Activated T-helper 2 cell treated with anti-CD3 and anti-CD28 coated beads, Interferon-gamma antibody, Interleukin-2, Interleukin-4, amounts not matched to agents 10 μg/mL and 5 μg/mL and 100 μg/mL, durations not matched to agents 14 hours and 24 hours and 36 hours (primary cell): Measurements from ENCODE around the gene ALDH4A1. TPM values are rescaled to one million over a fixed set of nuclear protein-coding genes. Genes with fewer than 3 reads are reported as not detected.
"Not testable (repeated sequence)": the region's sequence is repeated elsewhere in the genome, so short reads cannot be mapped to it uniquely, and the experiment has no call there.

Source experiments
- DNase-seq: peaks from one replicate; pipeline ENCODE4 v3.0.0; 2021; ENCODE audit warnings: low spot score
- H3K27ac Mint-ChIP-seq: one replicate; pipeline ENCODE4 v1.8.0; 2021; ENCODE audit warnings: mixed read lengths
- H3K27me3 Mint-ChIP-seq: one replicate; pipeline ENCODE4 v1.8.0; 2021; ENCODE audit warnings: low read depth, mixed read lengths
- H3K36me3 Mint-ChIP-seq: one replicate; pipeline ENCODE4 v1.8.0; 2021; ENCODE audit warnings: low read depth, mixed read lengths
- H3K4me1 Mint-ChIP-seq: one replicate; pipeline ENCODE4 v1.8.0; 2021; ENCODE audit warnings: low read depth, mixed read lengths
- H3K4me3 Mint-ChIP-seq: one replicate; pipeline ENCODE4 v1.8.0; 2021; ENCODE audit warnings: low read depth, mild to moderate bottlenecking, moderate library complexity, mixed read lengths
- H3K9me3 Mint-ChIP-seq: one replicate; pipeline ENCODE4 v1.8.0; 2021; ENCODE audit warnings: mixed read lengths
- intact Hi-C: fragments of 100-400 bp; cut with micrococcal nuclease; formaldehyde crosslinking; loops from one replicate; pipeline ENCODE4 v1.15.1; 2023
- total RNA-seq: library from RNA; stranded (reverse); gene quantifications from 2 replicates; pipeline ENCODE4 v1.2.3, GENCODE V29; 2022

Gene ALDH4A1
- total RNA-seq, 1 donor from 2014 or later = 4.4 TPM

- no peaks in the 10 kb centered on the region for H3K36me3 Mint-ChIP-seq
- no peaks in the 10 kb centered on the region for H3K4me1 Mint-ChIP-seq
- no peaks in the 10 kb centered on the region for H3K9me3 Mint-ChIP-seq
- intact Hi-C loops = no loop called here
- no peak overlapping the region for H3K4me3 Mint-ChIP-seq
- H3K27me3 Mint-ChIP-seq = no peaks in the 10 kb centered on the region
- no peak for DNase-seq
- no peak overlapping the region for H3K27ac Mint-ChIP-seq
Observed at GRCh38 chr1:18858070-18858688, 44.2 kb downstream of the ALDH4A1 start.

GRCh38 chr1:18856435-18856834 lies 45.9 kb downstream of the ALDH4A1 start:
- Mint-ChIP-seq H3K4me1 (no peaks in the 10 kb centered on the region), H3K4me3 (no peak overlapping the region), H3K36me3 (no peaks in the 10 kb centered on the region), H3K27ac (no peak overlapping the region), H3K9me3 (no peaks in the 10 kb centered on the region), H3K27me3 (no peaks in the 10 kb centered on the region)
- intact Hi-C loops = no loop called here
- no peak for DNase-seq

- no peaks in the 10 kb centered on the region for H3K27me3 Mint-ChIP-seq
Observed at GRCh38 chr1:18855573-18855972, 46.8 kb downstream of the ALDH4A1 start.

GRCh38 chr1:18854331-18855025 lies 47.9 kb downstream of the ALDH4A1 start:
- H3K4me1 Mint-ChIP-seq = no peaks in the 10 kb centered on the region
- intact Hi-C loops = no loop called here
- no peak for DNase-seq
- no peaks in the 10 kb centered on the region for H3K27me3 Mint-ChIP-seq
- H3K36me3 Mint-ChIP-seq = no peaks in the 10 kb centered on the region
- H3K27ac Mint-ChIP-seq = no peak overlapping the region
- H3K4me3 Mint-ChIP-seq = no peak overlapping the region
- no peaks in the 10 kb centered on the region for H3K9me3 Mint-ChIP-seq

More at GRCh38 chr1:18855573-18855972, 46.8 kb downstream of the ALDH4A1 start:
- DNase-seq = no peak
- Mint-ChIP-seq H3K36me3 (no peaks in the 10 kb centered on the region), H3K9me3 (no peaks in the 10 kb centered on the region), H3K27ac (no peak overlapping the region), H3K4me3 (no peak overlapping the region), H3K4me1 (no peaks in the 10 kb centered on the region)
- intact Hi-C loops = no loop called here

- Mint-ChIP-seq H3K27me3 (no peaks in the 10 kb centered on the region), H3K36me3 (no peaks in the 10 kb centered on the region), H3K4me3 (no peak overlapping the region), H3K27ac (no peak overlapping the region), H3K9me3 (no peaks in the 10 kb centered on the region), H3K4me1 (no peaks in the 10 kb centered on the region)
- intact Hi-C loops = no loop called here
- no peak for DNase-seq
Observed at GRCh38 chr1:18852501-18852900, 49.9 kb downstream of the ALDH4A1 start.

GRCh38 chr1:18849261-18849711 lies 53.1 kb downstream of the ALDH4A1 start:
- H3K36me3 Mint-ChIP-seq = no peaks in the 10 kb centered on the region
- H3K27ac Mint-ChIP-seq = no peak overlapping the region
- H3K27me3 Mint-ChIP-seq = no peaks in the 10 kb centered on the region
- DNase-seq = no peak
- no peak overlapping the region for H3K4me3 Mint-ChIP-seq
- no peaks in the 10 kb centered on the region for H3K9me3 Mint-ChIP-seq
- H3K4me1 Mint-ChIP-seq = no peaks in the 10 kb centered on the region
- intact Hi-C loops = no loop called here

GRCh38 chr1:18847723-18848122 lies 54.6 kb downstream of the ALDH4A1 start:
- intact Hi-C loops, DNase-seq, H3K27me3 Mint-ChIP-seq, H3K4me3 Mint-ChIP-seq, H3K4me1 Mint-ChIP-seq, H3K9me3 Mint-ChIP-seq, H3K36me3 Mint-ChIP-seq, H3K27ac Mint-ChIP-seq: not testable (repeated sequence)

- DNase-seq = no peak
- Mint-ChIP-seq H3K27me3 (peaks cover 1% of the 10 kb centered on the region), H3K9me3 (no peaks in the 10 kb centered on the region), H3K27ac (no peak overlapping the region), H3K36me3 (no peaks in the 10 kb centered on the region), H3K4me1 (no peaks in the 10 kb centered on the region), H3K4me3 (no peak overlapping the region)
- intact Hi-C loops = no loop called here
Observed at GRCh38 chr1:18840145-18840544, 62.2 kb downstream of the ALDH4A1 start.

- H3K27ac Mint-ChIP-seq = no peak overlapping the region
- H3K36me3 Mint-ChIP-seq = no peaks in the 10 kb centered on the region
- H3K4me3 Mint-ChIP-seq = no peak overlapping the region
- H3K27me3 Mint-ChIP-seq = no peaks in the 10 kb centered on the region
- intact Hi-C loops = no loop called here
- DNase-seq = no peak
- no peaks in the 10 kb centered on the region for H3K4me1 Mint-ChIP-seq
- H3K9me3 Mint-ChIP-seq = no peaks in the 10 kb centered on the region
Observed at GRCh38 chr1:18836654-18837053, 65.7 kb downstream of the ALDH4A1 start.

- H3K27me3 Mint-ChIP-seq, H3K27ac Mint-ChIP-seq, H3K4me1 Mint-ChIP-seq, DNase-seq, H3K9me3 Mint-ChIP-seq, intact Hi-C loops, H3K4me3 Mint-ChIP-seq, H3K36me3 Mint-ChIP-seq: not testable (repeated sequence)
Observed at GRCh38 chr1:18832319-18832718, 70.0 kb downstream of the ALDH4A1 start.

GRCh38 chr1:18831656-18832055 lies 70.7 kb downstream of the ALDH4A1 start:
- Mint-ChIP-seq H3K4me3 (no peak overlapping the region), H3K9me3 (no peaks in the 10 kb centered on the region), H3K27ac (no peak overlapping the region), H3K4me1 (no peaks in the 10 kb centered on the region), H3K27me3 (no peaks in the 10 kb centered on the region), H3K36me3 (no peaks in the 10 kb centered on the region)
- intact Hi-C loops = no loop called here
- no peak for DNase-seq

- intact Hi-C loops = no loop called here
- Mint-ChIP-seq H3K9me3 (no peaks in the 10 kb centered on the region), H3K27ac (no peak overlapping the region), H3K4me1 (no peaks in the 10 kb centered on the region), H3K27me3 (no peaks in the 10 kb centered on the region), H3K36me3 (no peaks in the 10 kb centered on the region), H3K4me3 (no peak overlapping the region)
- DNase-seq = no peak
Observed at GRCh38 chr1:18830596-18830995, 71.8 kb downstream of the ALDH4A1 start.

- no peaks in the 10 kb centered on the region for H3K36me3 Mint-ChIP-seq
- DNase-seq = no peak
- intact Hi-C loops = no loop called here
- H3K9me3 Mint-ChIP-seq = no peaks in the 10 kb centered on the region
- no peak overlapping the region for H3K27ac Mint-ChIP-seq
- H3K4me1 Mint-ChIP-seq = no peaks in the 10 kb centered on the region
- no peaks in the 10 kb centered on the region for H3K27me3 Mint-ChIP-seq
- no peak overlapping the region for H3K4me3 Mint-ChIP-seq
Observed at GRCh38 chr1:18829671-18830070, 72.7 kb downstream of the ALDH4A1 start.
